SHP77 (cell line): ENCODE data around the gene EYA2.

Experiments used
- DNase-seq, 2 experiments: peaks; one replicate each; lab custom pipeline; 2025; lab: John Stamatoyannopoulos, UW

Gene EYA2

GRCh38 chr20:47036091-47036870, 141.6 kb downstream of the EYA2 start:
- no peak for DNase-seq

DNA sequence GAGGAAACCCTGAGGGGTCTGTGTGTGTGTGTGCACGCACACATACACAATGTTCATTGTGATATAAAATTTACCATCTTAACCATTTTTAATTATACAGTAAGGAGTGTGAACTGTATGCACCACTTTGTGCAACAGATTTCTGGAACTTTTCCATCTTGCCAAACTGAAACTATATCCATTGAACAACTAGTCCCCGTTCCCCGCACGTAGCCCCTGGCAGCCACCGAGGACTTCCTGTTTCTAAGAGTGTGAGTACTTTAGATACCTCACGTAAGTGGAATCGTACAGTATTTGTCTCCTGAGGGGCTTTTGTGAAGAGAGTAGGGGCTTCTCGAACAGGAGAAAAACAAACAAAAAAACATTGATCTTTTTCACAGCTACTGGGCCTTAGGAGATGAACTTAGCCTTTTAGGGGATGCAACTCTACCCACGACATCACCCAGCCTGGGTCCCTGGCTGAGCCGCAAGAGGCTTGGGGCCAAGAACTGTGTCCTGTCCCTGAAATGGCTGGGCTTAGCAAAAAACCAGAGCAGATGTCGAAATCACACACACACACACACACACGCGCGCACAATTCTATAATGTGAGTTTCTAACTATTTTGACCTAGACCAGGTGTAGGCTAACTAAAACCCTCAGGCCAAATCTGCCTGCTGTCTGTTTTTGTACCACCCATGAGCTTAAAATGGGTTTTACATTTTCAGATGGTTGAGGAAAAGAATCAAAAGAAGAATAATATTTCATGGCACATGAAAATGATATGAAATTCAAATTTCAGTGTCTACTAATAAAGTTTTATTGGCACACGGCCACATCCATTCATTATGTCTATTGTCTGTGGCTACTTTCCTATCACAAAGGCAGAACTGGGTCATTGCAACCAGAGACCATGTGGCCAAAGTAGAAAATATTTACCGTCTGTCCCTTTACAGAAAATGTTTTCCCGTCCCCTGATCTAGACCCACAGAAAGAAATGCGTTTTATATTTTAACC, 144.2 kb downstream of the EYA2 start:
- DNase-seq = no peak

GRCh38 chr20:47040506-47041125, 146.0 kb downstream of the EYA2 start:
- DNase-seq = no peak

DNA sequence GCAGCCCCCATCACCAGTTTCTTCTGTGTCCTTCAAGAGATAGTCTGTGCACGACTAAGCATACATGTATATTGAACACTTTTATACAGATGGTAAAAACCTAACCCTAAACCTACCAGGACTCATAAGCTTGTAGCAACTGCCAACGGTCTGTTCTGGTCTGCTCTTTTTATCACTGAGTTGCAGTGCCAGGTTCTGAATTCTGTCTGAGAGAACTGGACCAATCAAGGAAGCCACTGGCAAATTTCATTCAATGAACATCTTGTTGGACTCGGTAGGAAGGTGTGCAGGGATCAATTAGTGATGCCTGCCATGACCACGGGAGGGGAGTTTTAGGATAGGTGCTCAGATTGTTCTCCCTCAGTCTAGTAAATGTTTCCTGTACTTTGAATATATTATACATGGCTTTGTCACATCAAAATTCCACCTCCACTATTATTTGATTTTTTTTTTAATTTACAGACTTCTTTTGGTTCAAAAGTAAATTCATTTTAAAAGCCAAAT, 146.8 kb downstream of the EYA2 start:
- DNase-seq = no peak

DNA sequence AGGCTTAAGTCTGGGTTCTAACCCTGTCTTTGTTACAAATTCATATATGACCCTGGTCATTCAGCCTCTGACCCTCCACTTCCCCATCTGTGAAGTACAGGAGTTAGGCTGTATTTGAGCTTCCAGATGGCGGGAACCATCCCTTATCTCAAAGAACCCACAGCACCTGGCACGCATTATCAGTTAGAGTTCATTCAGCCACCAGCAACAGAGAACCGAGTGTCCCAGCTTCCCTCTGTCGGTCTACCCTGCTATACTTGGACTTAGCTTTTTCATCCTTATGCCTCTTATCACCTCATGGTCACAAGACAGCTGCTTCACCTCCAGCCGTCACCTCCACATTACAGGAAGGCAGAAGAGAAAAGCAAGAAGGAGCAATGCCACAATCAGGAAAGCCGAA, 147.8 kb downstream of the EYA2 start:
- DNase-seq = no peak

DNA sequence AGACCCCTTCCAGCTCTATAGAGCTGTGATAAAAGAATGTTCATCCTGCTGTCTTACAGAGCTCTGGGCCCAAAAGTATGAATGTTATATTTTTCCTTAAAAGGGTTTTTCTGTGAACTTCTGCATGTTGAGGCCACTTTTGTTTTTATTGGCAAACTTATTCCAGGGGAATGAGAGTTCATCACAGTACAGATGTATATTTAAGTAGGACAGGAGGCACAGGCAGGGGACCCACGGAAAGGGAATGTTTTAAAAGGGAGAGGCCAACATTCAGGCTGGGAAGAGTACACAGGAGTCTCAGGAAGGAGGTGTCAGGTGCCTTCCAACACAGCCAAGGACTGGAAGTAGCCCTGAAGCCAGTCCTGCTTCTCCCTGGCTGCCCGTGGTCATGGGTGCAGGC, 148.4 kb downstream of the EYA2 start:
- no peak for DNase-seq

- no peak for DNase-seq
Observed at GRCh38 chr20:47044938-47045337, 150.3 kb downstream of the EYA2 start.

GRCh38 chr20:47048054-47048453, 153.4 kb downstream of the EYA2 start:
- DNase-seq = no peak

GRCh38 chr20:47049771-47050170, 155.1 kb downstream of the EYA2 start:
- no peak for DNase-seq

GRCh38 chr20:47050996-47051395, 156.4 kb downstream of the EYA2 start:
- DNase-seq = no peak

DNA sequence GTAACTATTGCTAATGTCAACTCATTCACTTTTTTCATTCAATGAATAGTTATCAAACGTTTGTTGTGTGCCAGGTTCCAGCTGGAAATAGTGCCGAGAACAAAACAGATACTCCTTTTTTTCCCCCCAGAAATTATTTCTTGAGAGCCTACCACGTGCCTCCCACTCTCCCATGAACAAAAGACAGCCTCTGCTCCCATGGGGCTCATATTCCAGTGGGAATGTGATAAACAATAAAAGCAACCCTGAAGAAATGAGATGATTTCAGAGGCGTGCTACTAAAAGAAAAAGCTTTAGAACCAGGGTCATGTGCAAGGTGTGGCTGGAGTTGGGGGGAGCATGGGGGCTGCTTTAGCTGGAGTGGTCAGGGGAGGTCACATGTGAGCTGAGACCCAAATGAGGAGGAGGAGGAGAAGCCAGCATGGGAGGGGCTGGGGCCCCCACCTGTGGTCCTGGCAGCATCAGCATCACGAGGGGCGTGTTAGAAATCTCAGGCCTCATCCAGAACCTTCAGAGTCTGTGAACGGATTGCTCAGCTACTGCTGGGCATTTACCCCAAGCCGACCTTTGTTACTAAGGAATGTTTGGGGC, 157.4 kb downstream of the EYA2 start:
- no peak for DNase-seq

DNA sequence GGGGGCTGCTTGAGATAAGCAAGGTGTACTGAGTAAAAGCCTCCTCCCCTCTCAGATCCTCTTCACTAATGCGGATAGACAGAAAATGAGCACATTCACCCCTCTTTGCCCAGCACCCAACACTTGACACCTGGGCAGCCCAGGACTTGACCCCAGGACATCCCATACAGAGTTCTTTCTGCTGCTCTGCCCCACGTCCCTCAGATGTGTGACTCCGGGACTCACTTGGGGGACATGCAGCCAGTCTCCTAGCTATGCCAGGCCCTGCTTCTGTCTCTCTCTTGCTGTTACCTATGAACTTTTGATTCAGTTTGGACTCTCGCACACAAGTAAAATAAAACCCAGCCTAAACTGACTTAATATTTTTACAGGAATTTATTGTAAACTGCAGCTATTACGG, 159.9 kb downstream of the EYA2 start:
- no peak for DNase-seq

- DNase-seq = no peak
Observed at GRCh38 chr20:47054945-47055344, 160.3 kb downstream of the EYA2 start.

GRCh38 chr20:47055699-47056369, 161.2 kb downstream of the EYA2 start:
- DNase-seq = no peak

DNA sequence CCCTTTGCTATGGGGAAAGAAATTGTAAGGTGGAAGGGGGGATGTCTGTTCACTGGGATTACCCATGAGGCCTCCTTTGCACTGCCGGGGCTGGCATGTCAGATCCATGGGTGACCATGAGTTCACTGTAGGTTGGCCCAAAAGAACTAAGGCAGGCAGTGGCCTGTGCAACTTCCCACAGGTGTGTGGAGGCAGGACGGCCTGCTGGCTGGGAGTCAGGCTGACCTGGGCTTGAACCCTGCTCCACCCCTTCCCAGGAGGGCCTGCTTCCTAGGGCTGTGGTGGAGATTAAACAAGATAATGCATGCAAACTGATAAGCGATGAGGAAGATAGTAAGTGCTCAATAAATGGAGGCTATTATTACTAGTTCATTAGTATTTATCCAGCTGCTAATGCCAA, 163.0 kb downstream of the EYA2 start:
- no peak for DNase-seq

DNA sequence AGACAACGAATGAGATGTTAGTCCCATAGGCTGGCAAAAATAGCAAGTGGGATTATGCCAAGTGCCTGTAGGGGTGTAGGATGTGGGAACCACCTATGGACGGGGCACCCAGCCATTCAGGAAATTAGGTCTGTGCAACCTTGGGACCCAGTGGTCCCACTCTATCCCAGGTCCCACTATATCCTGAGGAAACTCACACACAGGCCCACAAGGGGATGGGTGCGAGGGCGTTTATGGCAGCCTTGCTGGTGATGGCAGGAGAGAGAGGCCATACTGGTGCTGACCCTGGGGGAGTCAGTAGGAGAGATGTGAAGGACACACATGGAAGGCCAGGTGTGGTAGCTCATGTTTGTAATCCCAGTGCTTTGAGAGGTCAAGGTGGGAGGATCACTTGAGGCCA, 163.6 kb downstream of the EYA2 start:
- DNase-seq = no peak

- DNase-seq = no peak
Observed at GRCh38 chr20:47059536-47059935, 164.9 kb downstream of the EYA2 start.

- DNase-seq = no peak
Observed at GRCh38 chr20:47061549-47061948, 166.9 kb downstream of the EYA2 start.

DNA sequence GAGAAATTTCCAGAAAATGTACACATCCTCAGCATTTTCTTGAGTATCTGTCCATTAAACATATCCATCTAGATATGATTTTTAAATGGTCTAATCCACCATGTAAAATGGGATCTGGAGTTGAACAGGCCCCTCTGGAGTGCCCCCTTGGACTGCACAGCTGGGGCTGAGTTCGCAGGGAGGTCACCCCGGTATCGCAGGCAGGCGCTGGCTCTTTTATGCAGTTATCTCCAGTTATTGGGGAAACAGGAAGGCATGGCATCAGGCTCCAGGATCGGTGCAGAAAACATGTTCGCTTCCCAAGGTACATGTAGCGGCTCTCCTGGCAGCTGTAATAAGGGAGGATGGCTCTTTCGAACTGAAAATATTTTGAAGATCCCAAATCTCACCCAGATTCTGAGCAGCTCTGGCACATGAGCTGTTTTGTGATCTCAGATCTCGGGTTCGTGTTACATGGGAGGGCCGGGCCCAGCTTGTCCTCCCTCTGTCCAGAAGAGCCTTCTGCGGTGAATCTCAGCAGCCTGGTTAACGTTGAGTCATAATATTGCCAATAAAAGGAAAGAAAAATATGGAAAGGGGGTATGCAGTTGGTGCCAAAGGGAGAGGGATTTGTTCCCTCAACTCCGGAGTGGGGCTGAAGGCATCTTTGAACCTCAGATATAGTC, 167.7 kb downstream of the EYA2 start:
- DNase-seq = no peak

DNA sequence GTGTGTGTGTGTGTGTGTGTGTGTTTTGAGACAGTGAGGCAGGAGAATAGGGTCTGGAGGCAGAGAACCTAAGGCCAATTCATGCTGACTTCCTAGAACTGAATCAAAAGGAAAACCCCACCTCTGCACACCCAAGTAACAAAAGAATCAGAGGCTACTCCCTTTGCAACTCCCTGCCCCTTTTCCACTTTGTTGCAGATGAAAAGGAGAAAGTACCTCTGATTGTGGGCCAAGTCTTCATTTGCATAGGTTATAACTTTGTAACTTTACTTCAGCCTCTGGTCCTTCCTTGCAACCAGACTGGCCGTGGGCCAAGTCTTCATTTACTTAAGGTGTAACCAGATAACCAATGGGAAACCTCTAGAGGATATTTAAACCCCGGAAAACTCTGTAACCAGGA, 168.8 kb downstream of the EYA2 start:
- no peak for DNase-seq

- no peak for DNase-seq
Observed at GRCh38 chr20:47063808-47064207, 169.2 kb downstream of the EYA2 start.
